HG03045 (cell line): ENCODE measurements around the gene DLGAP1.
"Not testable (repeated sequence)": the region's sequence is repeated elsewhere in the genome, so short reads cannot be mapped to it uniquely, and the experiment has no call there.

ENCODE experiments used
- ATAC-seq: cut with Tn5 transposase; IDR thresholded peaks from one replicate; pipeline ENCODE4 v1.9.1; 2021; ENCODE audit warnings: mild to moderate bottlenecking, moderate library complexity; ENCODE audit not compliant: unreplicated experiment

The DLGAP1 gene

GRCh38 chr18:3494569-3494968 lies 960.5 kb downstream of the DLGAP1 start:
- ATAC-seq = no peak

GRCh38 chr18:3494245-3494526 lies 960.9 kb downstream of the DLGAP1 start:
- ATAC-seq = no peak

- ATAC-seq = no peak
These were observed 961.4 kb downstream of the DLGAP1 start for GRCh38 chr18:3493501-3494244.

GRCh38 chr18:3492721-3493120 lies 962.4 kb downstream of the DLGAP1 start:
- ATAC-seq = no peak

- ATAC-seq = no peak
These were observed 963.0 kb downstream of the DLGAP1 start for GRCh38 chr18:3491981-3492555.

GRCh38 chr18:3489462-3489861 lies 965.6 kb downstream of the DLGAP1 start:
- ATAC-seq = no peak

GRCh38 chr18:3486512-3486911 lies 968.6 kb downstream of the DLGAP1 start:
- ATAC-seq = no peak

- peak; percentile 52 for ATAC-seq
These were observed 969.7 kb downstream of the DLGAP1 start for GRCh38 chr18:3485153-3486149.

GRCh38 chr18:3482258-3482657 lies 972.8 kb downstream of the DLGAP1 start:
- ATAC-seq = no peak

GRCh38 chr18:3481696-3482210 lies 973.4 kb downstream of the DLGAP1 start:
- no peak for ATAC-seq

- ATAC-seq = no peak
These were observed 974.1 kb downstream of the DLGAP1 start for GRCh38 chr18:3480827-3481573.

- ATAC-seq = no peak
These were observed 975.1 kb downstream of the DLGAP1 start for GRCh38 chr18:3479978-3480509.

GRCh38 chr18:3478262-3478978 lies 976.7 kb downstream of the DLGAP1 start:
- ATAC-seq = no peak

GRCh38 chr18:3472681-3473544 lies 982.2 kb downstream of the DLGAP1 start:
- ATAC-seq = no peak

GRCh38 chr18:3472121-3472520 lies 983.0 kb downstream of the DLGAP1 start:
- ATAC-seq = not testable (repeated sequence)

GRCh38 chr18:3471141-3471648 lies 983.9 kb downstream of the DLGAP1 start:
- no peak for ATAC-seq

GRCh38 chr18:3468833-3469232 lies 986.3 kb downstream of the DLGAP1 start:
- ATAC-seq = no peak

- ATAC-seq = no peak
These were observed 986.9 kb downstream of the DLGAP1 start for GRCh38 chr18:3468066-3468705.
